ENCODE results near the gene ABHD14A. TPM values are rescaled to one million over a fixed set of nuclear protein-coding genes. Genes with fewer than 3 reads are reported as not detected.

The ABHD14A gene
- total and polyA plus RNA-seq, 8 donors, result 7.0 to 20.8 (median 15.4) TPM; not detected in 2

DNA sequence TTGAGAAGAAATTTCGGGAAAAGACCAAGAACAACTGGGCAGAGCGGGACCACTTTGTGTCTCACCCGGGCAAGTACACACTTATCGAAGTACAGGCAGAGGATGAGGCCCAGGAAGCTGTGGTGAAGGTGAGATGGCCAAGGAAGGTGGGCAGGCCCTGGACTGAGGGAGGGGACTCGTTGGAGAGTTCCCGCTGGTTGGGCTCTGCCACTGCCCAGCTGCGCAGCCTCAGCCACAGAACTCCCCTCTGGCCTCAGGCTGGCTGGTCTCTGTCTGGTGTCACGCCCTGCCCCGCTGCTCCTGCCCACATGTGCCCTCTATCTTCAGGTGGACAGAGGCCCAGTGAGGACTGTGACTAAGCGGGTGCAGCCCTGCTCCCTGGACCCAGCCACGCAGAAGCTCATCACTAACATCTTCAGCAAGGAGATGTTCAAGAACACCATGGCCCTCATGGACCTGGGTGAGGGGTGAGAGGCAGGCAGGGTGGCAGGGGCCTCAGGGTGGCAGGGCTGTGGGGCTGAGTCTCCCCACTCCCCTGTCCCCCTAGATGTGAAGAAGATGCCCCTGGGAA is 30.3 kb upstream of the ABHD14A start:
- no peaks in the 10 kb centered on the region for H3K9me3 ChIP-seq
- no peak for TF ChIP-seq EP300 (IDR thresholded peaks at IDR 0.05)
- peak in 1 of 2 donors; percentile 1 for DNase-seq
- no peak overlapping the region for H3K27ac ChIP-seq
- peaks cover 26 to 36% (median 31%) of the 10 kb centered on the region in 4 donors for H3K4me1 ChIP-seq
- intact Hi-C loops (cut with DNase I; ENCODE audit: low total_unique reads), result loop anchor here (10.0 kb wide), 1 partner anchor 200 kb away; no protein-coding TSS in a partner anchor
- H3K27me3 ChIP-seq, result no peaks in the 10 kb centered on the region
- 80 to 93% (median 90%) methylated on average over 10 to 11 of the region's 11 CpGs for WGBS, 5 donors
- no peak overlapping the region for H3K4me3 ChIP-seq
- peaks cover 0 to 55% (median 42%) of the 10 kb centered on the region in 4 donors for H3K36me3 ChIP-seq

DNA sequence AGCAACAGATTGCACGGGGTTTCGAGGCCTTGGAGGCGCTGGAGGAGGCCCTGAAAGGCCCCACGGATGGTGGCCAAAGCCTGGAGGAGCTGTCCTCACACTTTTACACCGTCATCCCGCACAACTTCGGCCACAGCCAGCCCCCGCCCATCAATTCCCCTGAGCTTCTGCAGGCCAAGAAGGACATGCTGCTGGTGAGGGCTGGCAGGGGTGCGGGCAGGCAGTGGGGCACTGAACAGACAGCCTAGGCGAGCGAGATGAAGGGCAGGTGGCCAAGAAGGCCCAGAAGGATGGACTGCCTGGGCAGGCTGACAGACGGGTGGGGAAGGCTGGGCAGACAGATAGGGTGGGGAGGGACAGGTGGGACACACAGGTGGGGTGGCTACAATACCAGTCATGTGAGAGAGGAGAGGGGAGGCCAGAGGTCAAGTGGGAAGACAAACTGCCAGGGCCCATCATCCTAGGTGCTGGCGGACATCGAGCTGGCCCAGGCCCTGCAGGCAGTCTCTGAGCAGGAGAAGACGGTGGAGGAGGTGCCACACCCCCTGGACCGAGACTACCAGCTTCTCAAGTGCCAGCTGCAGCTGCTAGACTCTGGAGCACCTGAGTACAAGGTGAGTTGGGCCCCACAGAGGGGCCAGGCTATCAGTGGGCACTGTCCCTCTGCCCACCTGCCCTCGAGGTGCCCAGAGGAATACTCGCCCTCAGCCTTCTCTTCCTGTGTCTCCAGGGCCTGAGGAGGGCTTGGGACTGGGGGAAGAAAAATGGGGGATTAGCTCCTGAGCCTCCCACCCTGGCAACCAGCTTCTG is 29.6 kb upstream of the ABHD14A start:
- TF ChIP-seq EP300 (IDR thresholded peaks at IDR 0.05), result no peak
- TF ChIP-seq POLR2AphosphoS5 (IDR thresholded peaks at IDR 0.05), result no peak
- TF ChIP-seq POLR2A (IDR thresholded peaks at IDR 0.05), result no peak
- TF ChIP-seq, protein P1, sequence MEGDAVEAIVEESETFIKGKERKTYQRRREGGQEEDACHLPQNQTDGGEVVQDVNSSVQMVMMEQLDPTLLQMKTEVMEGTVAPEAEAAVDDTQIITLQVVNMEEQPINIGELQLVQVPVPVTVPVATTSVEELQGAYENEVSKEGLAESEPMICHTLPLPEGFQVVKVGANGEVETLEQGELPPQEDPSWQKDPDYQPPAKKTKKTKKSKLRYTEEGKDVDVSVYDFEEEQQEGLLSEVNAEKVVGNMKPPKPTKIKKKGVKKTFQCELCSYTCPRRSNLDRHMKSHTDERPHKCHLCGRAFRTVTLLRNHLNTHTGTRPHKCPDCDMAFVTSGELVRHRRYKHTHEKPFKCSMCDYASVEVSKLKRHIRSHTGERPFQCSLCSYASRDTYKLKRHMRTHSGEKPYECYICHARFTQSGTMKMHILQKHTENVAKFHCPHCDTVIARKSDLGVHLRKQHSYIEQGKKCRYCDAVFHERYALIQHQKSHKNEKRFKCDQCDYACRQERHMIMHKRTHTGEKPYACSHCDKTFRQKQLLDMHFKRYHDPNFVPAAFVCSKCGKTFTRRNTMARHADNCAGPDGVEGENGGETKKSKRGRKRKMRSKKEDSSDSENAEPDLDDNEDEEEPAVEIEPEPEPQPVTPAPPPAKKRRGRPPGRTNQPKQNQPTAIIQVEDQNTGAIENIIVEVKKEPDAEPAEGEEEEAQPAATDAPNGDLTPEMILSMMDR (IDR thresholded peaks at IDR 0.05), result no peak
- H3K27me3 ChIP-seq, result no peaks in the 10 kb centered on the region
- no peak overlapping the region for H3K27ac ChIP-seq
- H3K9me3 ChIP-seq, result no peaks in the 10 kb centered on the region
- H3K36me3 ChIP-seq, result peaks cover 0 to 55% (median 42%) of the 10 kb centered on the region in 4 donors
- DNase-seq, result peak in 1 of 2 donors; percentile 5
- WGBS, 5 donors, result 85 to 89% (median 87%) methylated on average over 14 to 18 of the region's 18 CpGs
- intact Hi-C loops (cut with DNase I; ENCODE audit: low total_unique reads), result loop anchor here (10.0 kb wide), 1 partner anchor 200 kb away; no protein-coding TSS in a partner anchor
- no peak overlapping the region for H3K4me3 ChIP-seq
- H3K4me1 ChIP-seq, result peaks cover 24 to 30% (median 26%) of the 10 kb centered on the region in 4 donors

DNA sequence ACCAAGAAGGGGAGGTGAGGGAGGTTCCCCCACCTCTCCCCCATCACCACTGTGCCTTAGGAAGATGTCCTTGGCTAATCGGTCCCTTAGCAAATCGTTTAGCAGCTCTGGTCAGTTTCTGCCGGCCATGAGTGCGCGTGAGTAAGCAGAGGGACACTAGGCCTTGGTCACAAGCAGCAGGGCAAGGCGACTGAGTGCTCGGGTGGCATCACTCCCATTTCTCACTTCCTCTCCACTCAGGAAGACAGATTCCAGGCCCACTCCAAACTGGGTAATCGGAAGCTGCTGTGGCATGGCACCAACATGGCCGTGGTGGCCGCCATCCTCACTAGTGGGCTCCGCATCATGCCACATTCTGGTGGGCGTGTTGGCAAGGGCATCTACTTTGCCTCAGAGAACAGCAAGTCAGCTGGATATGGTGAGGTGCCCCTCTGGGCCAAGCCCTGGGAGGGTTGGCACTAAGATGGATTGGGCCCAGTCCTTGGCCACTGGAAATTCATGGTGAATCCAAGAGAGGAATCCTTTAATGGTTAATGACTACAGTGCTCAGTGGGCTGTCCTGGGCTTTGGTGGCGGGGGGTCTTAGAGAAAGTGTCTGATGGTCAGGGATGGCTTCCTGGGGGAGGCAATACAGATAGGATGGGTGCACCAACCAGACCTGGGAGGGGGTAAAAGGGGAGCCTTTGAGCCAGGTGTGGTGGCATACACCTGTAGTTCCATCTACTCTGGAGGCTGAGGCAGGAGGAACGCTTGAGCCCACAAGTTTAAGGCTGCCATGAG is 28.7 kb upstream of the ABHD14A start:
- no peak overlapping the region for H3K4me3 ChIP-seq
- intact Hi-C loops (cut with DNase I; ENCODE audit: low total_unique reads), result loop anchor here (10.0 kb wide), 1 partner anchor 199 kb away; no protein-coding TSS in a partner anchor
- TF ChIP-seq EP300 (IDR thresholded peaks at IDR 0.05), result no peak
- TF ChIP-seq POLR2A (IDR thresholded peaks at IDR 0.05), result no peak
- TF ChIP-seq, protein P1 (IDR thresholded peaks at IDR 0.05), result no peak
- no peak for TF ChIP-seq POLR2AphosphoS5 (IDR thresholded peaks at IDR 0.05)
- no peaks in the 10 kb centered on the region for H3K9me3 ChIP-seq
- no peak overlapping the region for H3K27ac ChIP-seq
- DNase-seq, result no peak
- 94 to 96% (median 95%) methylated on average over 13 to 14 of the region's 14 CpGs for WGBS, 5 donors
- H3K4me1 ChIP-seq, result peaks cover 15 to 21% (median 18%) of the 10 kb centered on the region in 4 donors
- no peaks in the 10 kb centered on the region for H3K27me3 ChIP-seq
- peaks cover 0 to 55% (median 42%) of the 10 kb centered on the region in 4 donors for H3K36me3 ChIP-seq

DNA sequence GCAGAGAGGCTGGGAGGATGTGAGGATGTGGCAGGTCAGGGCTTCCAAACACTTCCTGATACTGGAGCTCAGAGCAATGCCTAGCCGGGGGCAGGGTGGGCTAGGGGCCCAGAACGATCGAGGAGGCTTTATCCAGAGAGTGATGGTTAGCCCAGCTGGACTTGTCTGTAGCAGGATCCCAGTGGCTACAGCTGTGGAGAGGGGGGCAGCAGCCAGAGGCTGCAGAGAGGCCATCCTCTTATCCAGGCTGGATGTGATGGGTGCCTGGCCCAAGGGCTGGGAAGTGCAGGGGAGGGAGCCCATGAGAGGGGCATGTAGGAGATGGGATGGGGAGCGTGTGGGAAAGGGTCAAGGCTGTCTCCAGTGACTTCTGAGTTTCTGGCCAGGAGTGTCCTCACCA is 28.1 kb upstream of the ABHD14A start:
- Histone ChIP-seq H3K9me3 (no peaks in the 10 kb centered on the region), H3K4me1 (peaks cover 13 to 16% (median 14%) of the 10 kb centered on the region in 4 donors), H3K36me3 (peaks cover 0 to 55% (median 42%) of the 10 kb centered on the region in 4 donors), H3K27me3 (no peaks in the 10 kb centered on the region), H3K27ac (no peak overlapping the region), H3K4me3 (no peak overlapping the region)
- no peak for DNase-seq
- intact Hi-C loops (cut with DNase I; ENCODE audit: low total_unique reads), result loop anchor here (10.0 kb wide), 1 partner anchor 198 kb away; no protein-coding TSS in a partner anchor
- WGBS, 5 donors, result 72 to 85% (median 80%) methylated on average over 4 of the region's 4 CpGs
- TF ChIP-seq EP300 (IDR thresholded peaks at IDR 0.05), result no peak
- TF ChIP-seq POLR2AphosphoS5 (IDR thresholded peaks at IDR 0.05), result no peak

Data from stomach (tissue), 9 donors.